IMR-90 (cell line): ENCODE measurements around the gene KMT2B. TPM values are rescaled to one million over a fixed set of nuclear protein-coding genes. Genes with fewer than 3 reads are reported as not detected.

Experiments
- ATAC-seq: fragments of 200-7000 bp; cut with Tn5 transposase; 2 replicates; pipeline ENCODE4 v1.9.1; 2020; ENCODE audit warnings: low read depth, mild to moderate bottlenecking, moderate library complexity
- BruUV-seq: library from RNA; stranded (reverse); fragments of 400-500 nt; replicated peaks from 2 replicates; lab custom pipeline; 2021; lab: Mats Ljungman, UMichigan
- CTCF ChIA-PET: fragments of 300-600 bp; formaldehyde crosslinking; extraction: SDS; loops from one replicate; lab custom pipeline; 2021; ENCODE audit warnings: antibody characterized with exemption; lab: Yijun Ruan, JAX
- POLR2A ChIA-PET: fragments of 300-600 bp; sonication (Branson Sonifier 250); formaldehyde crosslinking; loops from one replicate; lab custom pipeline; 2022; ENCODE audit warnings: antibody characterized with exemption; ENCODE audit not compliant: unreplicated experiment; lab: Charles Lee
- DNase-seq: peaks from one replicate; pipeline ENCODE4 v3.0.0; 2013
- H2AFZ ChIP-seq: replicated peaks from 2 replicates; pipeline ENCODE3; 2013; ENCODE audit warnings: low read length, mild to moderate bottlenecking; ENCODE audit not compliant: poor library complexity
- H2AK5ac ChIP-seq: 2 replicates; pipeline ENCODE4 v1.6.1; 2013; ENCODE audit warnings: low read depth, low read length, inconsistent platforms
- H2AK9ac ChIP-seq: replicated peaks from 2 replicates; pipeline ENCODE3; 2013; ENCODE audit warnings: mild to moderate bottlenecking, low read depth, low read length, moderate library complexity; ENCODE audit not compliant: poor library complexity
- H2BK120ac ChIP-seq: 2 replicates; pipeline ENCODE4 v1.6.1; 2013; ENCODE audit warnings: low read depth, low read length, inconsistent platforms
- H2BK15ac ChIP-seq: 3 replicates; pipeline ENCODE4 v1.6.1; 2013; ENCODE audit warnings: low read depth, low read length, inconsistent platforms
- H2BK20ac ChIP-seq: 2 replicates; pipeline ENCODE4 v1.6.1; 2013; ENCODE audit warnings: low read depth, mild to moderate bottlenecking, inconsistent platforms, low read length, moderate library complexity
- H2BK5ac ChIP-seq: 2 replicates; pipeline ENCODE4 v1.6.1; 2013; ENCODE audit warnings: mild to moderate bottlenecking, low read depth, low read length, inconsistent platforms; ENCODE audit not compliant: poor library complexity, severe bottlenecking
- H3K14ac ChIP-seq: replicated peaks from 2 replicates; pipeline ENCODE4 v1.6.1; 2013; ENCODE audit warnings: low read depth, low read length, inconsistent platforms
- H3K18ac ChIP-seq: 2 replicates; pipeline ENCODE4 v1.6.1; 2013; ENCODE audit warnings: low read depth, low read length, control low read depth
- H3K23ac ChIP-seq: 2 replicates; pipeline ENCODE4 v1.6.1; 2013; ENCODE audit warnings: low read depth, low read length, inconsistent platforms
- H3K27ac ChIP-seq: 2 replicates; pipeline ENCODE4 v1.5.1; 2013; ENCODE audit warnings: mild to moderate bottlenecking, control low read depth, low read length; ENCODE audit not compliant: insufficient read depth
- H3K27me3 ChIP-seq: 2 replicates; pipeline ENCODE4 v1.6.1; 2013; ENCODE audit warnings: low read length; ENCODE audit not compliant: control insufficient read depth, insufficient read depth
- H3K36me3 ChIP-seq: 2 replicates; pipeline ENCODE4 v1.6.1; 2013; ENCODE audit warnings: low read length, mixed read lengths; ENCODE audit not compliant: control insufficient read depth, insufficient read depth
- H3K4ac ChIP-seq: 2 replicates; pipeline ENCODE4 v1.6.1; 2013; ENCODE audit warnings: low read depth, low read length, inconsistent platforms
- H3K4me1 ChIP-seq: 2 replicates; pipeline ENCODE4 v1.6.1; 2013; ENCODE audit warnings: low read length, mixed read lengths; ENCODE audit not compliant: control insufficient read depth, insufficient read depth
- H3K4me2 ChIP-seq: 2 replicates; pipeline ENCODE4 v1.6.1; 2013; ENCODE audit warnings: low read depth, mild to moderate bottlenecking, control low read depth, low read length, moderate library complexity
- H3K4me3 ChIP-seq: 2 replicates; pipeline ENCODE4 v1.5.1; 2013; ENCODE audit warnings: low read depth, mild to moderate bottlenecking, control low read depth, low read length, moderate library complexity; ENCODE audit not compliant: insufficient read depth
- H3K56ac ChIP-seq: 2 replicates; pipeline ENCODE4 v1.6.1; 2013; ENCODE audit warnings: low read length, inconsistent platforms; ENCODE audit not compliant: insufficient read depth; ENCODE audit errors: extremely low read depth
- H3K79me1 ChIP-seq, 2 experiments: 2 replicates each; pipeline ENCODE4 v1.6.1; 2013; ENCODE audit warnings: low read length in 2 of 2, inconsistent platforms in 1 of 2, low read depth in 1 of 2
- H3K9ac ChIP-seq: 2 replicates; pipeline ENCODE4 v1.6.1; 2013; ENCODE audit warnings: low read depth, low read length, control low read depth
- H3K9me1 ChIP-seq: 2 replicates; pipeline ENCODE4 v1.6.1; 2013; ENCODE audit warnings: low read length, inconsistent platforms; ENCODE audit not compliant: insufficient read depth
- H3K9me3 ChIP-seq: 2 replicates; pipeline ENCODE4 v1.6.1; 2013; ENCODE audit warnings: low read length; ENCODE audit not compliant: control insufficient read depth, insufficient read depth
- H4K20me1 ChIP-seq: 2 replicates; pipeline ENCODE4 v1.6.1; 2013; ENCODE audit warnings: low read length, inconsistent platforms; ENCODE audit not compliant: insufficient read depth
- H4K5ac ChIP-seq: 2 replicates; pipeline ENCODE4 v1.6.1; 2013; ENCODE audit warnings: mild to moderate bottlenecking, low read depth, low read length, control low read depth
- H4K8ac ChIP-seq, 2 experiments: 2 replicates each; pipeline ENCODE4 v1.6.1; 2013; ENCODE audit warnings: low read depth in 2 of 2, low read length in 2 of 2, control low read depth in 1 of 2, inconsistent platforms in 1 of 2
- H4K91ac ChIP-seq: 2 replicates; pipeline ENCODE4 v1.6.1; 2013; ENCODE audit warnings: low read depth, low read length, inconsistent platforms; ENCODE audit not compliant: insufficient read depth
- BHLHE40 ChIP-seq: fragments of 150-350 bp; IDR thresholded peaks from 2 replicates; pipeline ENCODE4 v1.6.1; 2016; ENCODE audit warnings: mild to moderate bottlenecking, low read depth, low read length
- CEBPB ChIP-seq: IDR thresholded peaks from 2 replicates; pipeline ENCODE4 v1.6.1; 2012; ENCODE audit warnings: low read depth, low read length, improper control_type of control experiment
- CHD1 ChIP-seq: IDR thresholded peaks from 2 replicates; pipeline ENCODE4 v1.6.1; 2012; ENCODE audit warnings: low read depth, low read length, improper control_type of control experiment
- CTCF ChIP-seq: conservative IDR thresholded peaks from 2 replicates; pipeline ENCODE4 v1.5.1; 2012; ENCODE audit warnings: mild to moderate bottlenecking, low read depth, low read length, improper control_type of control experiment
- ELK1 ChIP-seq: fragments of 150-350 bp; IDR thresholded peaks from 2 replicates; pipeline ENCODE4 v1.6.1; 2016; ENCODE audit warnings: low read depth, mild to moderate bottlenecking, low read length, moderate library complexity, borderline replicate concordance
- FOS ChIP-seq: fragments of 150-350 bp; IDR thresholded peaks from 2 replicates; pipeline ENCODE4 v1.6.1; 2016; ENCODE audit warnings: low read depth, low read length
- MAFK ChIP-seq: IDR thresholded peaks from 2 replicates; pipeline ENCODE4 v1.6.1; 2012; ENCODE audit warnings: low read depth, low read length, improper control_type of control experiment
- MAZ ChIP-seq: IDR thresholded peaks from 2 replicates; pipeline ENCODE4 v1.6.1; 2012; ENCODE audit warnings: low read depth, mild to moderate bottlenecking, low read length, improper control_type of control experiment, moderate library complexity, borderline replicate concordance
- MXI1 ChIP-seq: IDR thresholded peaks from 2 replicates; pipeline ENCODE4 v1.6.1; 2012; ENCODE audit warnings: low read depth, mild to moderate bottlenecking, low read length, moderate library complexity, borderline replicate concordance
- NFE2L2 ChIP-seq: fragments of 150-350 bp; IDR thresholded peaks from 2 replicates; pipeline ENCODE4 v1.6.1; 2016; ENCODE audit warnings: low read depth, mild to moderate bottlenecking, low read length
- POLR2A ChIP-seq: IDR thresholded peaks from 2 replicates; pipeline ENCODE4 v1.6.1; 2012; ENCODE audit warnings: mild to moderate bottlenecking, low read depth, low read length
- RAD21 ChIP-seq: IDR thresholded peaks from 2 replicates; pipeline ENCODE4 v1.6.1; 2012; ENCODE audit warnings: low read length, improper control_type of control experiment
- RCOR1 ChIP-seq: IDR thresholded peaks from 2 replicates; pipeline ENCODE4 v1.6.1; 2012; ENCODE audit warnings: mild to moderate bottlenecking, low read length, improper control_type of control experiment; ENCODE audit not compliant: insufficient replicate concordance
- RFX5 ChIP-seq: IDR thresholded peaks from 2 replicates; pipeline ENCODE4 v1.8.0; 2012; ENCODE audit warnings: low read depth, mild to moderate bottlenecking, low read length, moderate library complexity
- SMC3 ChIP-seq: fragments of 150-350 bp; IDR thresholded peaks from 2 replicates; pipeline ENCODE4 v1.6.1; 2016; ENCODE audit warnings: low read depth, mild to moderate bottlenecking, antibody characterized with exemption, low read length, moderate library complexity
- USF2 ChIP-seq: fragments of 150-350 bp; IDR thresholded peaks from 2 replicates; pipeline ENCODE4 v1.6.1; 2017; ENCODE audit warnings: mild to moderate bottlenecking, antibody characterized with exemption, low read length, low read depth
- WGBS, 2 experiments: methylation state at CpG; one replicate each; pipeline versions ENCODE4 v1.1.5 to v1.1.7; 2013; ENCODE audit warnings: missing lambda C conversion rate in 2 of 2; ENCODE audit not compliant: insufficient read length in 1 of 2; ENCODE audit errors: extremely low coverage in 2 of 2; 5-methylcytosine and 5-hydroxymethylcytosine counted together
- dilution Hi-C: fragments of 300-500 bp; cut with HindIII; formaldehyde crosslinking; loops from one replicate; pipeline ENCODE4 v1.14.3; 2018; ENCODE audit warnings: low sequenced_read_pairs; ENCODE audit not compliant: unreplicated experiment
- in situ Hi-C: fragments of 300-500 bp; cut with MboI; formaldehyde crosslinking; loops from 3 replicates; pipeline ENCODE4 v1.14.3; 2019; ENCODE audit warnings: low sequenced_read_pairs, inconsistent platforms, mixed read lengths
- intact Hi-C: fragments of 100-400 bp; cut with micrococcal nuclease; formaldehyde crosslinking; loops from 2 replicates; pipeline ENCODE4 v1.10.0; 2022
- polyA plus RNA-seq, 3 experiments: library from polyadenylated mRNA; depleted of rRNA; stranded (reverse); fragments of >200 nt; gene quantifications; 2 replicates each; pipeline ENCODE4 v1.2.3, GENCODE V29; 2012; ENCODE audit warnings: low replicate concordance in 1 of 3
- total RNA-seq: library from RNA; depleted of rRNA; stranded (reverse); fragments of >200 nt; gene quantifications from 2 replicates; pipeline ENCODE4 v1.2.3, GENCODE V29; 2012

Gene KMT2B
- total and polyA plus RNA-seq, 2 of the 4 experiments (the other 2 are of a cell fraction), result 3.0 to 30.7 TPM

GRCh38 chr19:35777961-35778360 is 60.2 kb downstream of the KMT2B start:
- 65% methylated on average over 4 of the region's 7 CpGs; no CpG with 5 or more reads in 1 of the 2 experiments for WGBS, 2 experiments
- H3K79me1 ChIP-seq, result peaks cover 7 to 18% of the 10 kb centered on the region in 2 experiments
- H3K9me1 ChIP-seq, result peaks cover 6% of the 10 kb centered on the region; the same call in 1 of the 2 replicates
- no peak for DNase-seq
- no peak overlapping the region for H2BK20ac ChIP-seq
- H3K27ac ChIP-seq, result no peak overlapping the region
- BruUV-seq, result no TSS peak
- in situ Hi-C loops (no loop called here), intact Hi-C loops (no loop called here), dilution Hi-C loops (no loop called here)
- no peak overlapping the region for H4K5ac ChIP-seq
- H3K9ac ChIP-seq, result no peak overlapping the region
- CTCF ChIA-PET, result no interaction called here
- H2BK5ac ChIP-seq, result no peak overlapping the region
- no peak overlapping the region for H3K4me2 ChIP-seq
- peaks cover 14% of the 10 kb centered on the region for H3K36me3 ChIP-seq
- no peak overlapping the region for H2AFZ ChIP-seq
- H2BK15ac ChIP-seq, result no peak overlapping the region
- no peak overlapping the region for H3K4ac ChIP-seq
- peaks cover 6% of the 10 kb centered on the region for H3K4me1 ChIP-seq
- H3K23ac ChIP-seq, result no peak overlapping the region
- H3K18ac ChIP-seq, result no peak overlapping the region
- H3K14ac ChIP-seq, result no peak overlapping the region
- no peak overlapping the region for H2AK9ac ChIP-seq
- H4K91ac ChIP-seq, result no peak overlapping the region
- POLR2A ChIA-PET, result no interaction called here
- no peak for ATAC-seq
- H2BK120ac ChIP-seq, result no peak overlapping the region
- H4K8ac ChIP-seq, result no peak overlapping the region
- TF ChIP-seq BHLHE40, result no peak
- no peak for TF ChIP-seq CTCF
- TF ChIP-seq SMC3, result no peak
- no peak for TF ChIP-seq CHD1
- no peak for TF ChIP-seq RCOR1
- no peak for TF ChIP-seq FOS
- no peak for TF ChIP-seq RAD21
- TF ChIP-seq MXI1, result no peak
- no peak for TF ChIP-seq MAFK
- TF ChIP-seq MAZ, result no peak
- TF ChIP-seq POLR2A, result no peak
- TF ChIP-seq RFX5, result no peak
- TF ChIP-seq CEBPB, result no peak
- TF ChIP-seq NFE2L2, result no peak
- TF ChIP-seq ELK1, result no peak
- TF ChIP-seq USF2, result no peak
- H3K27me3 ChIP-seq, result no peaks in the 10 kb centered on the region
- H2AK5ac ChIP-seq, result no peak overlapping the region
- H3K56ac ChIP-seq, result no peak overlapping the region
- no peak overlapping the region for H3K4me3 ChIP-seq
- H4K20me1 ChIP-seq, result no peaks in the 10 kb centered on the region
- no peaks in the 10 kb centered on the region for H3K9me3 ChIP-seq
